ENCODE data around the gene POLR2F. TPM values are rescaled to one million over a fixed set of nuclear protein-coding genes. Genes with fewer than 3 reads are reported as not detected.

The POLR2F gene
- total RNA-seq (ENCODE audit: unreplicated experiment) = 68.3 TPM
- long read RNA-seq, transcript POLR2F-205 (5 exons, 2,106 nt) = major isoform, 41 of 50 reads
- long read RNA-seq, partial matches to known transcripts = 1 of 50 reads
- long read RNA-seq, other reads (novel, unspliced or antisense) = 5 of 50 reads

DNA sequence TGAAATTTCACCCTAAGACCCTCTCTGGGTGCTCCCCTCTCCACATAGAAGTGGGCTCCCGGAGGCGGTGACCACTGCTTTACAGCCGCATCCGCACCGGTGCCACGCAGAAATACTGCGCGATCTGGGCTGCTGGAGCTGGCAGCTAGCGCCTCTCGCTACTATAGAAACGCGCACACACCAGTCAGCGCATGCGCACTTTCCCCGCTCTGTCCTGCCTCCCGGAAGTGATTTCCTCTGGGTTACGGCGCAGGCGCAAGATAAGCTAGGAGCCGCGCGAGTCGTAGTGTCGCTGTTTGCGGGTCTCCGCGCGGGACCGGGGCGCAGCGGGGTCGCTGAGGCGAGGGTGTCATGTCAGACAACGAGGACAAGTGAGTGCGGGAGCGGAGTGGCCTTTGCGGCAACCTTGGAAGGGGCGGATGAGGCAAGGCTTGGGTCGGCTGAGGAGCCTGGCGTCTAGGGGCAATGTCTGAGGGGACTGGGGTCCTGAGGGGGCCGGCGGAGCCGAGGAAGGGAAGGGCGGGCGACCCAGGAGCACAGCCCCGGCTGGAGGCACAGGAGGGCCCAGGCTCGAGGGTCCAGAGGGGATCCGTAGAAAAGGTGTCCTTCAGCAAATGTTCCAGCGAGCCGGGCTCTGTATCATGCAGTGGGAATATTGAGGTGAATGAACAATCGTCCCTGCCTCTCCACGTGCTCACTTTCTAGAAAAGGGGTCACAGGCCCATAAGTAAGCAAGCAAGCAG is at the start of gene POLR2F, which contains the start of gene C22orf23:
TSS of gene POLR2F (plus strand) at position 263 of the 743 bp plus-strand sequence. CDS start at position 352, 89 bp downstream.
TSS of gene C22orf23 (minus strand) at position 165 of the 743 bp plus-strand sequence. CDS start 452 bp downstream, outside the sequence.
- peak; percentile 98 for DNase-seq
- H3K4me1 Mint-ChIP-seq (ENCODE audit: low read depth, unreplicated experiment) = peaks cover 8% of the 10 kb centered on the region
- H3K4me3 Mint-ChIP-seq (ENCODE audit: unreplicated experiment) = peak within 1 kb of the TSS; percentile 99
- H3K27ac Mint-ChIP-seq (ENCODE audit: unreplicated experiment) = peak within 1 kb of the TSS; percentile 93
- no peaks in the 10 kb centered on the region for H3K36me3 Mint-ChIP-seq (ENCODE audit: unreplicated experiment)
- peaks cover 9% of the 10 kb centered on the region for H3K9me3 Mint-ChIP-seq (ENCODE audit: unreplicated experiment)
- peaks cover 1% of the 10 kb centered on the region for H3K27me3 Mint-ChIP-seq (ENCODE audit: unreplicated experiment)
- TF ChIP-seq, protein P1, sequence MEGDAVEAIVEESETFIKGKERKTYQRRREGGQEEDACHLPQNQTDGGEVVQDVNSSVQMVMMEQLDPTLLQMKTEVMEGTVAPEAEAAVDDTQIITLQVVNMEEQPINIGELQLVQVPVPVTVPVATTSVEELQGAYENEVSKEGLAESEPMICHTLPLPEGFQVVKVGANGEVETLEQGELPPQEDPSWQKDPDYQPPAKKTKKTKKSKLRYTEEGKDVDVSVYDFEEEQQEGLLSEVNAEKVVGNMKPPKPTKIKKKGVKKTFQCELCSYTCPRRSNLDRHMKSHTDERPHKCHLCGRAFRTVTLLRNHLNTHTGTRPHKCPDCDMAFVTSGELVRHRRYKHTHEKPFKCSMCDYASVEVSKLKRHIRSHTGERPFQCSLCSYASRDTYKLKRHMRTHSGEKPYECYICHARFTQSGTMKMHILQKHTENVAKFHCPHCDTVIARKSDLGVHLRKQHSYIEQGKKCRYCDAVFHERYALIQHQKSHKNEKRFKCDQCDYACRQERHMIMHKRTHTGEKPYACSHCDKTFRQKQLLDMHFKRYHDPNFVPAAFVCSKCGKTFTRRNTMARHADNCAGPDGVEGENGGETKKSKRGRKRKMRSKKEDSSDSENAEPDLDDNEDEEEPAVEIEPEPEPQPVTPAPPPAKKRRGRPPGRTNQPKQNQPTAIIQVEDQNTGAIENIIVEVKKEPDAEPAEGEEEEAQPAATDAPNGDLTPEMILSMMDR (IDR thresholded peaks at IDR 0.05; ENCODE audit: partially characterized antibody, unreplicated experiment) = no peak

GRCh38 chr22:37904572-37905533 is 48.6 kb upstream of the POLR2F start:
- H3K4me1 Mint-ChIP-seq (ENCODE audit: low read depth, unreplicated experiment) = peaks cover 23% of the 10 kb centered on the region
- H3K27ac Mint-ChIP-seq (ENCODE audit: unreplicated experiment) = peak overlapping the region; percentile 98
- H3K4me3 Mint-ChIP-seq (ENCODE audit: unreplicated experiment) = peak overlapping the region; percentile 86
- DNase-seq = peak; percentile 82
- H3K36me3 Mint-ChIP-seq (ENCODE audit: unreplicated experiment) = no peaks in the 10 kb centered on the region
- H3K9me3 Mint-ChIP-seq (ENCODE audit: unreplicated experiment) = peaks cover 12% of the 10 kb centered on the region
- H3K27me3 Mint-ChIP-seq (ENCODE audit: unreplicated experiment) = peaks cover 24% of the 10 kb centered on the region
- TF ChIP-seq, protein P1 (IDR thresholded peaks at IDR 0.05; ENCODE audit: partially characterized antibody, unreplicated experiment) = no peak

DNA sequence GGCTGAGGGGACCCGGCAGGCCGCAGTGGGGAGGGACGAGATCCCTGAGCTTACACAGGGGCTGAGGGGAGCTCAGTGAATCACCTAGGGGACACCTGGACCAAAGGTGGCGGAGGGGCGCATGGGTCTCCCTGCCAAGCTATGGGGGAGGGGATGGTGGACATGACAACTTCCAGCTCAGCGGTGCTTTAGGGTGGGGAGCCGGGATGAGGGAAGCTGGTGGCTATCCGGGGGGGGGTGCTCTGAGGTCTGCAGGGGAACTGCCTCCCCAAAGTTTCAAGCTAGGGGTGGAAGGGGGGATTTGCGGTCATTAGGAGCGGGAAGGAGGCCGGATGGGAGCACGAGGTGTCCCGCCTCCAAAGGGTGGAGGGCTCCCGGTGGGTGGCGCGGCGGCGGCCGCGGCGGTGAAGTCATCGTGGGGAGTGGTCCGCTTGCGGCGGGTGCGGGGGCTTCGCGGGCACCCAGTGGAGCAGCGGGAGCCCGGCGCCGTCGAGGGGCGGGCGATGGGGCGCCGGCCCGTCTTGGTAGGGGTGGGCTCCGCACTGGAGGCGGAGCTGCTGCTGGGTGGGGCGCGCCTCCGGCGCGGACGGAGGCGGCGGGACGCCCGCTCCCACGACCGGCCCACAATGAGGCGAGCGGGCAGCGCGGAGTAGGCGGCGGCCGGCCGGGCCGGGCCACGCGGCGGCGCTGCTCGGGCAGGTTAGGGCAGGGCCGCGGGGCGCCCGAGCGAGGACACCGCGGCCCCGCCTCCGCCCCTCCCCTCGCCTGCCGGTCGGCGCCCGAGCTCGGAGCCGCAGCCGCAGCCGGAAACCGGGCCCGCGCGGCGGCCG is 47.8 kb upstream of the POLR2F start, which contains the start of gene MICALL1:
TSS of gene MICALL1 (plus strand) at position 764 of the 830 bp plus-strand sequence. CDS start 126 bp downstream, outside the sequence.
- peaks cover 24% of the 10 kb centered on the region for H3K27me3 Mint-ChIP-seq (ENCODE audit: unreplicated experiment)
- peak within 1 kb of the TSS; percentile 93 for H3K4me3 Mint-ChIP-seq (ENCODE audit: unreplicated experiment)
- H3K9me3 Mint-ChIP-seq (ENCODE audit: unreplicated experiment) = peaks cover 12% of the 10 kb centered on the region
- peak; percentile 82 for DNase-seq
- no peaks in the 10 kb centered on the region for H3K36me3 Mint-ChIP-seq (ENCODE audit: unreplicated experiment)
- TF ChIP-seq, protein P1 (IDR thresholded peaks at IDR 0.05; ENCODE audit: partially characterized antibody, unreplicated experiment) = no peak
- peaks cover 29% of the 10 kb centered on the region for H3K4me1 Mint-ChIP-seq (ENCODE audit: low read depth, unreplicated experiment)
- H3K27ac Mint-ChIP-seq (ENCODE audit: unreplicated experiment) = peak within 1 kb of the TSS; percentile 98

- Mint-ChIP-seq H3K36me3 (ENCODE audit: unreplicated experiment) (no peaks in the 10 kb centered on the region), H3K9me3 (ENCODE audit: unreplicated experiment) (peaks cover 12% of the 10 kb centered on the region), H3K4me1 (ENCODE audit: low read depth, unreplicated experiment) (peaks cover 34% of the 10 kb centered on the region), H3K27me3 (ENCODE audit: unreplicated experiment) (peaks cover 24% of the 10 kb centered on the region), H3K27ac (ENCODE audit: unreplicated experiment) (peak overlapping the region; percentile 90), H3K4me3 (ENCODE audit: unreplicated experiment) (peak overlapping the region; percentile 93)
- DNase-seq = peak; percentile 53
- TF ChIP-seq, protein P1 (IDR thresholded peaks at IDR 0.05; ENCODE audit: partially characterized antibody, unreplicated experiment) = no peak
Observed at GRCh38 chr22:37906364-37907008, 47.0 kb upstream of the POLR2F start.
